Measurements from ENCODE around the gene PLCD3.

The PLCD3 gene

GRCh38 chr17:45113424-45113754 is 18.9 kb downstream of the PLCD3 start:
- Histone ChIP-seq H3K4me3 (no peak overlapping the region), H3K36me3 (peaks cover 36 to 73% (median 66%) of the 10 kb centered on the region in 3 donors), H3K27me3 (no peaks in the 10 kb centered on the region), H3K9me3 (no peaks in the 10 kb centered on the region), H3K27ac (peak overlapping the region; percentile 87 to 91), H3K4me1 (peaks cover 4 to 54% (median 33%) of the 10 kb centered on the region in 4 donors)
- no peak for DNase-seq
- TF ChIP-seq CTCF (IDR thresholded peaks at IDR 0.05), result no peak
- intact Hi-C loops (cut with DNase I; ENCODE audit: low total_unique reads), result no loop called here

- Histone ChIP-seq H3K4me3 (no peak overlapping the region), H3K9me3 (no peaks in the 10 kb centered on the region), H3K4me1 (peaks cover 4 to 58% (median 36%) of the 10 kb centered on the region in 4 donors), H3K27me3 (no peaks in the 10 kb centered on the region), H3K36me3 (peaks cover 38 to 73% (median 66%) of the 10 kb centered on the region in 3 donors), H3K27ac (peak overlapping the region; percentile 87 to 91)
- TF ChIP-seq CTCF (IDR thresholded peaks at IDR 0.05), result no peak
- no peak for DNase-seq
- intact Hi-C loops (cut with DNase I; ENCODE audit: low total_unique reads), result no loop called here
Observed at GRCh38 chr17:45112559-45113423, 19.5 kb downstream of the PLCD3 start.

GRCh38 chr17:45111850-45112249 is 20.5 kb downstream of the PLCD3 start:
- no peak for DNase-seq
- H3K9me3 ChIP-seq, result no peaks in the 10 kb centered on the region
- no peak overlapping the region for H3K4me3 ChIP-seq
- H3K27me3 ChIP-seq, result no peaks in the 10 kb centered on the region
- TF ChIP-seq CTCF (IDR thresholded peaks at IDR 0.05), result no peak
- H3K36me3 ChIP-seq, result peaks cover 40 to 75% (median 68%) of the 10 kb centered on the region in 3 donors
- intact Hi-C loops (cut with DNase I; ENCODE audit: low total_unique reads), result no loop called here
- H3K4me1 ChIP-seq, result peaks cover 4 to 66% (median 42%) of the 10 kb centered on the region in 4 donors
- H3K27ac ChIP-seq, result peak overlapping the region; percentile 87 to 91

- DNase-seq, result peak; percentile 63 to 91
- peak overlapping the region; percentile 87 to 91 for H3K27ac ChIP-seq
- peaks cover 4 to 75% (median 43%) of the 10 kb centered on the region in 4 donors for H3K4me1 ChIP-seq
- H3K4me3 ChIP-seq, result no peak overlapping the region
- H3K36me3 ChIP-seq, result peaks cover 42 to 75% (median 72%) of the 10 kb centered on the region in 3 donors
- no peaks in the 10 kb centered on the region for H3K9me3 ChIP-seq
- no peaks in the 10 kb centered on the region for H3K27me3 ChIP-seq
- intact Hi-C loops (cut with DNase I; ENCODE audit: low total_unique reads), result no loop called here
- peak in 1 of 2 experiments; percentile 41 for TF ChIP-seq CTCF (IDR thresholded peaks at IDR 0.05)
Observed at GRCh38 chr17:45110676-45111611, 21.4 kb downstream of the PLCD3 start.

- intact Hi-C loops (cut with DNase I; ENCODE audit: low total_unique reads), result loop anchor here (5.0 kb wide), 1 partner anchor 197 kb away; no protein-coding TSS in a partner anchor
- H3K27me3 ChIP-seq, result no peaks in the 10 kb centered on the region
- no peak overlapping the region for H3K4me3 ChIP-seq
- no peak for TF ChIP-seq CTCF (IDR thresholded peaks at IDR 0.05)
- H3K36me3 ChIP-seq, result peaks cover 61 to 75% (median 72%) of the 10 kb centered on the region in 3 donors
- DNase-seq, result no peak
- no peaks in the 10 kb centered on the region for H3K9me3 ChIP-seq
- peaks cover 4 to 76% (median 43%) of the 10 kb centered on the region in 4 donors for H3K4me1 ChIP-seq
- H3K27ac ChIP-seq, result peak overlapping the region; percentile 87 to 91
Observed at GRCh38 chr17:45108595-45109521, 23.5 kb downstream of the PLCD3 start.
